Hepatocyte (in vitro differentiated cells): ENCODE results near the gene CPE. TPM values are rescaled to one million over a fixed set of nuclear protein-coding genes. Genes with fewer than 3 reads are reported as not detected.

Source experiments
- DNase-seq: peaks from one replicate; pipeline ENCODE4 v3.0.0-alpha.2; 2016; ENCODE audit warnings: low spot score
- H2AFZ ChIP-seq: fragments of 200-600 bp; sonication (generic); 2 replicates; pipeline ENCODE4 v1.6.0; 2016; ENCODE audit warnings: antibody characterized with exemption, mild to moderate bottlenecking
- H3K27ac ChIP-seq: fragments of 200-600 bp; sonication (generic); 2 replicates; pipeline ENCODE4 v1.5.1; 2016; ENCODE audit warnings: mild to moderate bottlenecking
- H3K27me3 ChIP-seq: fragments of 200-600 bp; sonication (generic); 2 replicates; pipeline ENCODE4 v1.6.1; 2016
- H3K36me3 ChIP-seq: fragments of 200-600 bp; sonication (generic); replicated peaks from 2 replicates; pipeline ENCODE4 v1.5.1; 2016; ENCODE audit warnings: low read depth; ENCODE audit not compliant: insufficient read depth
- H3K4me1 ChIP-seq: fragments of 200-600 bp; sonication (generic); 2 replicates; pipeline ENCODE4 v1.5.1; 2016; ENCODE audit warnings: mild to moderate bottlenecking, moderate library complexity; ENCODE audit not compliant: insufficient read depth
- H3K4me2 ChIP-seq: fragments of 200-600 bp; sonication (generic); 2 replicates; pipeline ENCODE4 v1.6.0; 2016
- H3K4me3 ChIP-seq: fragments of 200-600 bp; sonication (generic); 2 replicates; pipeline ENCODE4 v1.5.1; 2016; ENCODE audit warnings: mild to moderate bottlenecking
- H3K79me2 ChIP-seq: fragments of 200-600 bp; sonication (generic); 2 replicates; pipeline ENCODE4 v1.6.0; 2017; ENCODE audit warnings: mild to moderate bottlenecking
- H3K9me2 ChIP-seq: fragments of 200-600 bp; sonication (generic); replicated peaks from 2 replicates; pipeline ENCODE4 v1.6.0; 2017; ENCODE audit warnings: mild to moderate bottlenecking; ENCODE audit not compliant: insufficient read depth
- H3K9me3 ChIP-seq: fragments of 200-600 bp; sonication (generic); 2 replicates; pipeline ENCODE4 v1.5.1; 2016; ENCODE audit warnings: low read depth, mild to moderate bottlenecking
- H4K20me1 ChIP-seq: fragments of 200-600 bp; sonication (generic); 2 replicates; pipeline ENCODE4 v1.6.0; 2016; ENCODE audit warnings: mild to moderate bottlenecking; ENCODE audit not compliant: insufficient read depth, poor library complexity, severe bottlenecking
- EZH2 ChIP-seq: fragments of 200-600 bp; sonication (generic); IDR thresholded peaks from 2 replicates; pipeline ENCODE4 v1.6.1; 2016; ENCODE audit warnings: antibody characterized with exemption, mild to moderate bottlenecking, borderline replicate concordance
- EZH2phosphoT487 ChIP-seq: fragments of 200-600 bp; sonication (generic); IDR thresholded peaks from one replicate; pipeline ENCODE4 v1.6.1; 2018; ENCODE audit warnings: antibody characterized with exemption, mild to moderate bottlenecking, low read depth, moderate library complexity; ENCODE audit not compliant: unreplicated experiment, severe bottlenecking
- WGBS: methylation state at CpG from one replicate; pipeline ENCODE4 v1.1.6; 2016; ENCODE audit warnings: low lambda C conversion rate; ENCODE audit errors: missing lambda C conversion rate; 5-methylcytosine and 5-hydroxymethylcytosine counted together
- polyA plus RNA-seq: library from polyadenylated mRNA; unstranded; fragments of >200 nt; fragmentation: Nextera tagmentation; extraction: Ambion mirVana; gene quantifications from 2 replicates; pipeline ENCODE4 v1.2.1, GENCODE V29; 2016
- total RNA-seq: library from RNA; depleted of rRNA; stranded (reverse); fragments of >200 nt; gene quantifications from 2 replicates; pipeline ENCODE4 v1.2.3, GENCODE V29; 2014
- TF ChIP-seq, protein P1 (sequence below): fragments of 200-600 bp; sonication (generic); IDR thresholded peaks from 2 replicates; pipeline ENCODE4 v1.5.1; 2016; ENCODE audit warnings: antibody characterized with exemption, mild to moderate bottlenecking; ENCODE audit not compliant: poor library complexity

CPE gene
- total and polyA plus RNA-seq, 2 experiments from 2014 or later, result 66.4 to 106 TPM

DNA sequence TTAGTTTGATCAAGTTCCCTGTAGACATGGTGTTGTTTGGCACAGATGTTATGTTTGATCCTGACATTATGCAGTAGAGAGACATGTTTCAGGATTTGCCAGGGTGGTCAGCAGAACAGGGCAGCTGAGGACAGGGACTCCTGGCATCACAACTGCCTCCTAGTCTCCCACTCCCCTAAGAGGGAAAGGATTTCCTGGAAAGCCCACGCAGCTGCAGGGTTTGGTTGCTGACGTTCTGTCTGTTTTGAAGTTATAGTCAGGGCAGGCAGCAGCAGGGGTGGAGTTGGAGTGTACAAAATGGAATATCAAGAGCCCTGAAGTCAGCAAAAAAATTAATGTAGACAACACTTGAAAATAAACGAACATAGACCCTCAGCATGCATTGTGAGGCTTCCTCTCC lies 125.4 kb downstream of the CPE start:
- peak overlapping the region; percentile 80 for H3K27ac ChIP-seq
- H3K9me3 ChIP-seq, result no peaks in the 10 kb centered on the region
- no peaks in the 10 kb centered on the region for H4K20me1 ChIP-seq
- H3K9me2 ChIP-seq, result no peaks in the 10 kb centered on the region
- no peak overlapping the region for H3K4me3 ChIP-seq
- TF ChIP-seq EZH2 (no peak), EZH2phosphoT487 (no peak)
- TF ChIP-seq, protein P1, sequence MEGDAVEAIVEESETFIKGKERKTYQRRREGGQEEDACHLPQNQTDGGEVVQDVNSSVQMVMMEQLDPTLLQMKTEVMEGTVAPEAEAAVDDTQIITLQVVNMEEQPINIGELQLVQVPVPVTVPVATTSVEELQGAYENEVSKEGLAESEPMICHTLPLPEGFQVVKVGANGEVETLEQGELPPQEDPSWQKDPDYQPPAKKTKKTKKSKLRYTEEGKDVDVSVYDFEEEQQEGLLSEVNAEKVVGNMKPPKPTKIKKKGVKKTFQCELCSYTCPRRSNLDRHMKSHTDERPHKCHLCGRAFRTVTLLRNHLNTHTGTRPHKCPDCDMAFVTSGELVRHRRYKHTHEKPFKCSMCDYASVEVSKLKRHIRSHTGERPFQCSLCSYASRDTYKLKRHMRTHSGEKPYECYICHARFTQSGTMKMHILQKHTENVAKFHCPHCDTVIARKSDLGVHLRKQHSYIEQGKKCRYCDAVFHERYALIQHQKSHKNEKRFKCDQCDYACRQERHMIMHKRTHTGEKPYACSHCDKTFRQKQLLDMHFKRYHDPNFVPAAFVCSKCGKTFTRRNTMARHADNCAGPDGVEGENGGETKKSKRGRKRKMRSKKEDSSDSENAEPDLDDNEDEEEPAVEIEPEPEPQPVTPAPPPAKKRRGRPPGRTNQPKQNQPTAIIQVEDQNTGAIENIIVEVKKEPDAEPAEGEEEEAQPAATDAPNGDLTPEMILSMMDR, result no peak
- H3K79me2 ChIP-seq, result no peaks in the 10 kb centered on the region
- no peaks in the 10 kb centered on the region for H3K36me3 ChIP-seq
- DNase-seq, result no peak
- peaks cover 14% of the 10 kb centered on the region for H3K4me1 ChIP-seq
- no peak overlapping the region for H3K4me2 ChIP-seq
- no peaks in the 10 kb centered on the region for H3K27me3 ChIP-seq
- no peak overlapping the region for H2AFZ ChIP-seq
- 76% methylated on average over 3 of the region's 3 CpGs for WGBS

DNA sequence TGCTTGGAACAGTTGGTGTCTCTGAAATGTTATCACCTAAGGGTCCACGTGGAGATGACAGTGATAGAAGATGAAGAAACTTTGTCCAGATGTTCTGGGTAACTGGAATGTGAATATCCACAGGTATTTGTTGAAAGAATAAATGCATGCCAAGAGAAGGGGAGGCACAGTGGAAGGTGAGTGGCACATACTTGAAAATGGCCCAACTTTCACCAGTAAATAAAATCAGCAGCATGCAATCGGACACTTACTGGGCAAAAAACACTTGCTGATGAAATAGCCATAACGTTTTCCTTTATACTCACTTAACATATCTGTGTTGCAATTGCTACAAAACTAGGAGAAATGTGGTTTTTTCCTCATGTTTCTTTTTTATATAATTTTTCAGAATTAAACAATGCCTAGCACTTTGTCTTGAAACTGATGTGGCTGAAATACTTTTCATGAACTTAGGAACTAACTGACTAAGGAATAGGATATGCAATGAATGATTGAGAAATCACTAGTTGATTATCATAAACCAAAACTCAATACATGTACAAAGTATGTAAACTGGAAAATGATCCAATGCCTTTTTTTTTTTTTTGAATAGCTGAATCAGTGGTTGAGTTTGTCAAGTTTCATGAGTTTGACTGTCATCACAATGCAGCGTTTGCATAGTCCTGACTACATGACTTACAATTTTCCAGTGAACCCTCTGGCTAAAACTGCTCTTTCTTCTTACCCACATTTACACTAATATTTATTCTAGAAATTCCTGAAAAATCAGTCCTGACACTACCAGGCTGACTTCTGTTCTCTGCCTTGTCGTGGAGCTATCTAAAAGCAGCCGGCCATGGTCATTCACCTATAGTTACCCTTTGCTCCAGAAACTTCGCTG lies 127.4 kb downstream of the CPE start:
- Histone ChIP-seq H4K20me1 (no peaks in the 10 kb centered on the region), H3K9me3 (no peaks in the 10 kb centered on the region), H3K36me3 (no peaks in the 10 kb centered on the region), H3K79me2 (no peaks in the 10 kb centered on the region), H3K4me3 (no peak overlapping the region), H3K9me2 (no peaks in the 10 kb centered on the region), H3K27me3 (no peaks in the 10 kb centered on the region), H3K4me1 (peaks cover 17% of the 10 kb centered on the region), H3K27ac (peak overlapping the region; percentile 10), H2AFZ (no peak overlapping the region), H3K4me2 (peak overlapping the region; percentile 10)
- DNase-seq, result peak; percentile 16
- 33% methylated on average over 7 of the region's 7 CpGs for WGBS
- no peak for TF ChIP-seq EZH2
- TF ChIP-seq EZH2phosphoT487, result no peak
- TF ChIP-seq, protein P1, result no peak

DNA sequence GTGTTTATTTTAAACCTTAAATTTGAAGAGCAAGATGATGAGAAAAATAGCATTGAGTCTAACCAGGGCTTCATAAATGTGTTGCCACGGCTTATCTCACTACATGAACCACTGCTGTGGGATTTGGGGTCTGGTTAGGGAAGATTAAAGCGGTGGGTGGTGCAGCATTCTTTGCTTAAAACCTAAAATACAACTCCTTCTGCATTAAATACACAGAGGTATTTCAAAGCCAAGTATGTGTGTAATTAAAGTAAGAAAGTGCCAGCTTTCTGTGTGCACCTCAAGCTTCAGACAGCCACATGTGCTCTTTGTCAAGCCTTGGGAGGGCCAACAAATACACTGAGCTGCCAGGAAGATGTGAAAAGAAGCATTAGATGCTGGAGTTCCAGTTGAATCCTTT lies 128.0 kb downstream of the CPE start:
- H4K20me1 ChIP-seq, result no peaks in the 10 kb centered on the region
- TF ChIP-seq, protein P1, result no peak
- TF ChIP-seq EZH2phosphoT487, result no peak
- TF ChIP-seq EZH2, result no peak
- no peaks in the 10 kb centered on the region for H3K27me3 ChIP-seq
- no peaks in the 10 kb centered on the region for H3K9me2 ChIP-seq
- H3K9me3 ChIP-seq, result no peaks in the 10 kb centered on the region
- no peak overlapping the region for H2AFZ ChIP-seq
- peak overlapping the region; percentile 10 for H3K4me2 ChIP-seq
- peaks cover 17% of the 10 kb centered on the region for H3K4me1 ChIP-seq
- H3K27ac ChIP-seq, result peak overlapping the region; percentile 10
- no peaks in the 10 kb centered on the region for H3K36me3 ChIP-seq
- WGBS, result 35% methylated on average over 2 of the region's 2 CpGs
- no peak for DNase-seq
- no peak overlapping the region for H3K4me3 ChIP-seq
- H3K79me2 ChIP-seq, result no peaks in the 10 kb centered on the region
